ENCODE measurements around the gene UBTD2.

The UBTD2 gene

GRCh38 chr5:172266071-172266675 is 17.4 kb downstream of the UBTD2 start:
- TF ChIP-seq ZNF8 (CRISPR knock-in tag; IDR thresholded peaks at IDR 0.05) (no peak), RARB (CRISPR knock-in tag; IDR thresholded peaks at IDR 0.05) (no peak), OSR1 (CRISPR knock-in tag; IDR thresholded peaks at IDR 0.05) (no peak), ISL1 (CRISPR knock-in tag; IDR thresholded peaks at IDR 0.05) (no peak), ZFP30 (CRISPR knock-in tag; IDR thresholded peaks at IDR 0.05) (no peak), GLIS3 (CRISPR knock-in tag; IDR thresholded peaks at IDR 0.05) (no peak)
- ATAC-seq: no peak

GRCh38 chr5:172264815-172265395 is 18.7 kb downstream of the UBTD2 start:
- TF ChIP-seq ZFP3 (CRISPR knock-in tag; IDR thresholded peaks at IDR 0.05): no peak
- TF ChIP-seq PPARA (CRISPR knock-in tag; IDR thresholded peaks at IDR 0.05; ENCODE audit: borderline replicate concordance): no peak
- TF ChIP-seq CSRNP3 (CRISPR knock-in tag; IDR thresholded peaks at IDR 0.05): no peak
- TF ChIP-seq ZNF565 (CRISPR knock-in tag; conservative IDR thresholded peaks at IDR 0.05; ENCODE audit: low read depth): no peak
- TF ChIP-seq ZFP30 (CRISPR knock-in tag; IDR thresholded peaks at IDR 0.05): no peak
- no peak for TF ChIP-seq ZNF70 (CRISPR knock-in tag; IDR thresholded peaks at IDR 0.05)
- TF ChIP-seq ZC3H10 (CRISPR knock-in tag; IDR thresholded peaks at IDR 0.05): no peak
- no peak for TF ChIP-seq TCF4 (CRISPR knock-in tag; IDR thresholded peaks at IDR 0.05; ENCODE audit: borderline replicate concordance)
- no peak for TF ChIP-seq TOX (CRISPR knock-in tag; IDR thresholded peaks at IDR 0.05; ENCODE audit: borderline replicate concordance)
- no peak for TF ChIP-seq ZNF8 (CRISPR knock-in tag; IDR thresholded peaks at IDR 0.05)
- TF ChIP-seq BACH2 (CRISPR knock-in tag; IDR thresholded peaks at IDR 0.05; ENCODE audit: borderline replicate concordance): no peak
- no peak for TF ChIP-seq SNAI2 (CRISPR knock-in tag; IDR thresholded peaks at IDR 0.05)
- TF ChIP-seq ARNTL (CRISPR knock-in tag; IDR thresholded peaks at IDR 0.05; ENCODE audit: borderline replicate concordance, low read depth): no peak
- no peak for TF ChIP-seq TSHZ2 (CRISPR knock-in tag; IDR thresholded peaks at IDR 0.05)
- no peak for TF ChIP-seq ESRRG (CRISPR knock-in tag; IDR thresholded peaks at IDR 0.05)
- ATAC-seq: no peak

- no peak for ATAC-seq
- no peak for TF ChIP-seq SNAI2 (CRISPR knock-in tag; IDR thresholded peaks at IDR 0.05)
- TF ChIP-seq RARB (CRISPR knock-in tag; IDR thresholded peaks at IDR 0.05): no peak
- no peak for TF ChIP-seq ZNF70 (CRISPR knock-in tag; IDR thresholded peaks at IDR 0.05)
- no peak for TF ChIP-seq TOX (CRISPR knock-in tag; IDR thresholded peaks at IDR 0.05; ENCODE audit: borderline replicate concordance)
- TF ChIP-seq ESRRG (CRISPR knock-in tag; IDR thresholded peaks at IDR 0.05): no peak
- no peak for TF ChIP-seq CSRNP3 (CRISPR knock-in tag; IDR thresholded peaks at IDR 0.05)
- TF ChIP-seq CSDC2 (CRISPR knock-in tag; IDR thresholded peaks at IDR 0.05): no peak
- no peak for TF ChIP-seq TCF4 (CRISPR knock-in tag; IDR thresholded peaks at IDR 0.05; ENCODE audit: borderline replicate concordance)
- TF ChIP-seq OSR1 (CRISPR knock-in tag; IDR thresholded peaks at IDR 0.05): no peak
- TF ChIP-seq CREB5 (CRISPR knock-in tag; IDR thresholded peaks at IDR 0.05; ENCODE audit: low read depth): no peak
- no peak for TF ChIP-seq ZNF565 (CRISPR knock-in tag; conservative IDR thresholded peaks at IDR 0.05; ENCODE audit: low read depth)
- no peak for TF ChIP-seq ZC3H10 (CRISPR knock-in tag; IDR thresholded peaks at IDR 0.05)
- no peak for TF ChIP-seq ARNTL (CRISPR knock-in tag; IDR thresholded peaks at IDR 0.05; ENCODE audit: borderline replicate concordance, low read depth)
- TF ChIP-seq POU6F1 (CRISPR knock-in tag; IDR thresholded peaks at IDR 0.05; ENCODE audit: borderline replicate concordance, low read depth): no peak
These were observed 28.1 kb downstream of the UBTD2 start for GRCh38 chr5:172255444-172255843.
